ENCODE measurements around the gene IL1RAPL1.

Gene IL1RAPL1

DNA sequence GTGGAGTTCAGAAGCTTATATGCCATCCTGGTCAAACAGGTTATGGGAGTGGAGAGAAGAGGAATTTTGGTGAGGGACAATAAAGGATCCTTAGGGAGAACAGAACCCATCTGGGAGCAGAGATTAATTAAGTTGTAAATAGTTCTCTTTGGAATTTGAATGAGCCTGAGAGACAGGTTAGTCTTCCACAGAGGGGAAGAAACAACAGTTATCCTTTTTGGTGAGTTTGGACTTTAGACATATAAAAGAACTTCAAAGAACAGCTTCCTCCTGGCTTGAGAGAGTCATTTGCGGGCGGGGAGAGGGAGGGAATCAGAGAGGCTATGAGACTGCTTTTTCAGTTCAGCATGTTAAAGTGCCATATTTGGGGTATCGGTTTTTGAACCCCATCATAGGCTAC lies 834.8 kb downstream of the IL1RAPL1 start:
- DNase-seq (ENCODE audit: low read depth in 2 of 2) = no peak

- DNase-seq (ENCODE audit: low read depth in 2 of 2) = no peak
Observed at GRCh38 chrX:29431895-29432294, 844.6 kb downstream of the IL1RAPL1 start.

DNA sequence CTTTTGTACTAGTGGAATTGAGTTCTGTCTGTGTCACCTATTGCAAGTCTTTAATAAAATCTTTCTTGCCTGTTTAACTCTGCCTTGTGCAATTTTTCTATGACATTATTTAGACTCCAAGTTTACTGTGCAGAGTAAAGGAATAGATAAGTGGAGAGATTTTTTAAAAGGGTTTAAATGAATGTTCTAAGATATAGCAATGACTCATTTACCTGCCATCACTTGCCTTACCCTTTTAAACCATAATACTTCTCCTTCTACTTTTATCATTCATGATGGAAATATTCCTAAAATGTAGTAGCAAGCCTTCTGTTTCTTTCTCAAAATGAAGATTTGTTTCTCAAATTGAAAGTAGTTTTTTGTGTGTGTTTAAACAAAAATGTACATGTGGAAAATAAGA lies 845.3 kb downstream of the IL1RAPL1 start:
- no peak for DNase-seq (ENCODE audit: low read depth in 2 of 2)

- no peak for DNase-seq (ENCODE audit: low read depth in 2 of 2)
Observed at GRCh38 chrX:29434939-29435338, 847.7 kb downstream of the IL1RAPL1 start.

DNA sequence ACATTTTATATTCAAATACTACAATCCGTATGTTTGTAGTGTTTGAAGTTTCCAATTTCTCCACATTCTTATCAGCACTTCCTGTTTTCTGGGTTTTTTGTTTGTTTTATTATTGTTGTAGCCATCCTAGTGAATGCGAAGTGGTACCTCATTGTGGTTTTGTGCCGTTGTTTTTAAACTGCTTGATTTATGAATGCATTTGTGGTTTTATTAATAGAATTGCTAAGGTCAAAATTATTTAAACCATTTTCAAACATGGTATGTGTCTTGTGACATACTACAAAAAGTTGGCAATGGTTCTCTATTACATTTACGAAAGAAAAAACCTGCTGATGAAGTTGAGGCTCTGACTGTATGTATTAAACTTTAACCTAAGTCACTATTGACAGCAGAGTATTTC lies 848.1 kb downstream of the IL1RAPL1 start:
- no peak for DNase-seq (ENCODE audit: low read depth in 2 of 2)

- DNase-seq (ENCODE audit: low read depth in 2 of 2) = no peak
Observed at GRCh38 chrX:29447867-29448266, 860.6 kb downstream of the IL1RAPL1 start.

- DNase-seq (ENCODE audit: low read depth in 2 of 2) = no peak
Observed at GRCh38 chrX:29453333-29453732, 866.1 kb downstream of the IL1RAPL1 start.

DNA sequence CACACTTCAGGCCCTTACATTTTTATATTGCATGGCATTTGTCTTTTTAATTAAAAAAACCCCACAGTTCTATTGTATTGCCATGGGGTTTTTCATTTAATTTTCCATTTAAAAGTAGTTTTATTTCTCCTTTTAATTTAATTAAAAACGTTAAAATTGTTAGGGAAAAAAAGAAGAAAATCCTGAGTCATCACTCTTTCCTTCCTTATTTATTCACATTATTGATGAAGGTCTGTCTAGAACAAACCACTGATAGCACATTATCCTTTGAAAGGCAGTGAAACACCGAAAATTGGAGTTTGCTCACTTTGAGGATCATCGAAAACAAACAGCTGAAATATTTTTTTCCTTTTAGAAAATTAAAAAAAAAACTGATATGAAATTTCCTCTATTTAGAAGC lies 868.5 kb downstream of the IL1RAPL1 start:
- DNase-seq (ENCODE audit: low read depth in 2 of 2) = no peak

GRCh38 chrX:29461039-29461438 lies 873.8 kb downstream of the IL1RAPL1 start:
- no peak for DNase-seq (ENCODE audit: low read depth in 2 of 2)

GRCh38 chrX:29466456-29466855 lies 879.2 kb downstream of the IL1RAPL1 start:
- no peak for DNase-seq (ENCODE audit: low read depth in 2 of 2)

- no peak for DNase-seq (ENCODE audit: low read depth in 2 of 2)
Observed at GRCh38 chrX:29468911-29469494, 881.8 kb downstream of the IL1RAPL1 start.

DNA sequence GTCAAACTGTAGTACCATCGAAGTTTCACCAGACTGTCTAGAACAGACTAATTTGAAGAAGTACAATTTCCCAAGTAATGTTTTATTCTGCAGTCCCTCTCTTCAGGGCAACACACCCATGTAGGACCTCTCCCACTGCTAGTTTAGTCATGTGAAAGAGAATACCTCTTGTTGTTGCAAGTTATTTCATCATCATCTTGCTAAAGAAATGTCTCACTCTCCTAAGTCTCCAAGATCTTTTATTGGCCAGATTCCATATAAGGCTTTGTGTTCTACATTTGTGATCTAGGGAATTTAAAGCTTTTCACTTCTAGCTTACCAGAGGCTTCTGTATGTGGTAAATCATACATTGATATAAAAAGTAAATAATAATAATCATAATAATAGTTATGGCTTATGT lies 882.8 kb downstream of the IL1RAPL1 start:
- no peak for DNase-seq (ENCODE audit: low read depth in 2 of 2)

- no peak for DNase-seq (ENCODE audit: low read depth in 2 of 2)
Observed at GRCh38 chrX:29471829-29472228, 884.6 kb downstream of the IL1RAPL1 start.

DNA sequence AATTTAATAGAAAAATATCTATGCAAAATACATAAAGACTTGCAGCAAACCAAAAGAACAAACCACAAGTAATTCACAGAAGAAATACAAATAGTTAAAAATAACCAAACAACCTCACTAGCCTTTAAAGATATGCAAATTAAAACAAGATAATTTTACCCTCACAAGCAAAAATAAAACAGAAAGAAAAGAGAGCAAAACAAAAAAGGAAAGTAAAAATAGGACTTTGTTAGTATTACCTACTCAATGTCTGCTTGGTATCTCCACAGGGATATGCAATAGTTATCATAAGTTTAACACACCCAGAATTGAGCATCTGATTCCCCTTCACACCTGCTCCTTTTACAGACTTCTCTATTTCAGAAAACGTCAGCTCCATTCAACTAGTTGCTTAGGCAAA lies 890.6 kb downstream of the IL1RAPL1 start:
- no peak for DNase-seq (ENCODE audit: low read depth in 2 of 2)

DNA sequence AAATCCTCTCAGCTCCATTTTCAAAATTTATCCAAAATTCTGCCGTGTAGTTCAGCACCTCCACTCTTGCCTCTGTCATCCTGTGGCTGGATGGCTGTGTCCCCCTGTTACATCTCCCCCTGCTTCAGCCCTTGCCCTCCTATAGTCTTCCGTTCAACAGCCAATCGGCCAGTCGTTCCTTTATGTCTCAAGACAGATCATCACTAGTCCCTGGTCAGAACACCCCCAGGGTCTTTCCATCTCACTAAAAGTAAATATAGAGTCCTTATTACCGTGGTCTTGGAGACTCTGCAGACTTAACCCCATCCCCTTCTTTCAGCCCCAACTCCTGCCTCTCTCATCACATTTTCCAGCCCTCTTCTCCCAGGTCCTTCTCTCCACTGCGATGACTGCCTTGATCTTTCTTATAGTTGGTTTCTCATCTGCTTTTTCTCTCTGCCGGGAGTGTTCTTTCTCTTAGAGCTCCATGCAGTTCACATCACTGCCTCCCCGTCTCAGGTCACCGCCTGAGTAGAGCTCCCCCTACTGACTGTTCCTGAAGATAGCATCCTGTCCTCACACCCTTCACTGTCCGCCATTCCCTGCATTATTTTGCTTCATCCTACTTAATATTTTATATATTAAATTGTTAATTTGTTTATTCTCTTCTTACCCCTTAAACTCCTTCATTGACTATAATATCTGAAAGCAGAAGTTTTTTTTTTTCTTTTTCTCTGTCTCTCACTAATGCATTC lies 891.3 kb downstream of the IL1RAPL1 start:
- DNase-seq (ENCODE audit: low read depth in 2 of 2) = no peak

DNA sequence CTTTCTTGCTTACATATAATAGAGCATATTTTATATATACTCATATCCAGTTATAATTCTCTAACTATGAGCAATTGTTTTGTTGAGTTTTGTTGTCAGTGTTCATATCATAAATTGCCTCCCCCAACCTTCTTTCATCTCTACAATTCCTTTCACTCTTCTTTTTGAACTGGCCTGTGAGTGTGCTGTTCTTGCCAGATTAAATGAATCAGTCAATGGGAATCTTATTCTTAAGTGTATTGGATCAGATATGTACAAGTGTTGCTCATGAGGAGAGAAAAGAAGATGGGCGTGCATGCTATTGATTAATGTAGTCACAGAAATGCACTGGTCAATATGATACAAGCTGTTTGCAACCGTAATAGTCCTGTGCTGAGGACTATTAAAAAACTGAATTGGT lies 900.0 kb downstream of the IL1RAPL1 start:
- DNase-seq (ENCODE audit: low read depth in 2 of 2) = no peak

GRCh38 chrX:29487714-29488113 lies 900.5 kb downstream of the IL1RAPL1 start:
- DNase-seq (ENCODE audit: low read depth in 2 of 2) = no peak

- DNase-seq (ENCODE audit: low read depth in 2 of 2) = no peak
Observed at GRCh38 chrX:29488919-29489318, 901.7 kb downstream of the IL1RAPL1 start.

DNA sequence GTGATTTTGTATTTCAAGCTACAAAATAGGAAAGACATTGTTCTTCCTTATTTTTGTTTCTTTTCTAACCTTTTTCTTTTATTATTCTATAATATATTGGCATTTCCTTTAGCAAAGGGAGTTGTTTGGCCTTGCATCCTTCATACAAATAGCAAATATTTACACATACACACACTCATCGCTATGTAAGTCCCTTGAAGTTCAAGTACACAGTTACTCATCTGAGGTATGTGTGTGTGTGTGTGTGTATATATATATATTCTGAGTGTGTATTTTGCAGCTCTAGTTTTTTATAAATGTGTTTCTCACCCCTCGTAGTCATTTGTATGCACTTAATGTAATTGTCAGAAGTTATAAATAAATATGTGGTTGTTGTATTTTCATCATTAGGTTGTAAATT lies 903.4 kb downstream of the IL1RAPL1 start:
- no peak for DNase-seq (ENCODE audit: low read depth in 2 of 2)

- DNase-seq (ENCODE audit: low read depth in 2 of 2) = no peak
Observed at GRCh38 chrX:29491659-29492058, 904.4 kb downstream of the IL1RAPL1 start.

- no peak for DNase-seq (ENCODE audit: low read depth in 2 of 2)
Observed at GRCh38 chrX:29496636-29497180, 909.5 kb downstream of the IL1RAPL1 start.

GRCh38 chrX:29506729-29507128 lies 919.5 kb downstream of the IL1RAPL1 start:
- DNase-seq (ENCODE audit: low read depth in 2 of 2) = no peak

- DNase-seq (ENCODE audit: low read depth in 2 of 2) = no peak
Observed at GRCh38 chrX:29518100-29518499, 930.9 kb downstream of the IL1RAPL1 start.
